Nephron progenitor cell (in vitro differentiated cells): ENCODE measurements around the gene SPDYE6.

Experiments used
- DNase-seq: peaks from one replicate; pipeline ENCODE4 v3.0.0; 2021
- H3K27ac Mint-ChIP-seq: 2 replicates; pipeline ENCODE4 v1.8.0; 2021; ENCODE audit warnings: mild to moderate bottlenecking, moderate library complexity, mixed read lengths
- H3K27me3 Mint-ChIP-seq: 2 replicates; pipeline ENCODE4 v1.8.0; 2021; ENCODE audit warnings: mild to moderate bottlenecking, low read depth, mixed read lengths; ENCODE audit not compliant: poor library complexity
- H3K36me3 Mint-ChIP-seq: 2 replicates; pipeline ENCODE4 v1.8.0; 2021; ENCODE audit warnings: low read depth, mixed read lengths
- H3K4me1 Mint-ChIP-seq: 2 replicates; pipeline ENCODE4 v1.8.0; 2021; ENCODE audit warnings: mixed read lengths
- H3K4me3 Mint-ChIP-seq: 2 replicates; pipeline ENCODE4 v1.8.0; 2021; ENCODE audit warnings: mild to moderate bottlenecking, moderate library complexity, mixed read lengths
- H3K9me3 Mint-ChIP-seq: 2 replicates; pipeline ENCODE4 v1.8.0; 2021; ENCODE audit warnings: mild to moderate bottlenecking, moderate library complexity, mixed read lengths
- TF ChIP-seq, protein P1 (sequence below): fragments of 200-600 bp; sonication (generic); IDR thresholded peaks from 2 replicates; pipeline ENCODE4 v1.5.0; 2021; ENCODE audit warnings: antibody characterized with exemption

The SPDYE6 gene

DNA sequence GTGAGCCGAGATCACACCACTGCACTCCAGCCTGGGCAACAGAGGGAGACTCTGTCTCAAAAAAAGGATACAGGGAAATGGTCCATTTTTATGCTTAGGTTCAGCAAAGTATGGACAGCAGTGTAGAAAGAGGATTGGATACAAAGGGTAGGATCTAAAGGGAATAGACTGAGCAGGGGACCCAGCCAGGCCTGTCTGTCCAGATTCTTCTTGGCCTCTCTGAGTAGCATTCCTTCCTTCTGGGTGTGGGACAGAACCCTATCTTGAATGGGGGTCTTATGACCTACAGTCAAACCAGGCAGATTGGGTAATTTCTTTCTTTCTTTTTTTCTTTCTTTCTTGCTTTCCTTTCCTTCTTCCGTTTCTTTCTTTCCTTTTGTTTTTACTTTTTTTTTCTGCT, 43.9 kb downstream of the SPDYE6 start:
- Mint-ChIP-seq H3K4me3 (no peak overlapping the region), H3K27me3 (peaks cover 4% of the 10 kb centered on the region), H3K36me3 (peaks cover 36% of the 10 kb centered on the region), H3K9me3 (no peaks in the 10 kb centered on the region), H3K4me1 (peaks cover 3% of the 10 kb centered on the region), H3K27ac (no peak overlapping the region)
- no peak for DNase-seq
- TF ChIP-seq, protein P1, sequence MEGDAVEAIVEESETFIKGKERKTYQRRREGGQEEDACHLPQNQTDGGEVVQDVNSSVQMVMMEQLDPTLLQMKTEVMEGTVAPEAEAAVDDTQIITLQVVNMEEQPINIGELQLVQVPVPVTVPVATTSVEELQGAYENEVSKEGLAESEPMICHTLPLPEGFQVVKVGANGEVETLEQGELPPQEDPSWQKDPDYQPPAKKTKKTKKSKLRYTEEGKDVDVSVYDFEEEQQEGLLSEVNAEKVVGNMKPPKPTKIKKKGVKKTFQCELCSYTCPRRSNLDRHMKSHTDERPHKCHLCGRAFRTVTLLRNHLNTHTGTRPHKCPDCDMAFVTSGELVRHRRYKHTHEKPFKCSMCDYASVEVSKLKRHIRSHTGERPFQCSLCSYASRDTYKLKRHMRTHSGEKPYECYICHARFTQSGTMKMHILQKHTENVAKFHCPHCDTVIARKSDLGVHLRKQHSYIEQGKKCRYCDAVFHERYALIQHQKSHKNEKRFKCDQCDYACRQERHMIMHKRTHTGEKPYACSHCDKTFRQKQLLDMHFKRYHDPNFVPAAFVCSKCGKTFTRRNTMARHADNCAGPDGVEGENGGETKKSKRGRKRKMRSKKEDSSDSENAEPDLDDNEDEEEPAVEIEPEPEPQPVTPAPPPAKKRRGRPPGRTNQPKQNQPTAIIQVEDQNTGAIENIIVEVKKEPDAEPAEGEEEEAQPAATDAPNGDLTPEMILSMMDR, result no peak

DNA sequence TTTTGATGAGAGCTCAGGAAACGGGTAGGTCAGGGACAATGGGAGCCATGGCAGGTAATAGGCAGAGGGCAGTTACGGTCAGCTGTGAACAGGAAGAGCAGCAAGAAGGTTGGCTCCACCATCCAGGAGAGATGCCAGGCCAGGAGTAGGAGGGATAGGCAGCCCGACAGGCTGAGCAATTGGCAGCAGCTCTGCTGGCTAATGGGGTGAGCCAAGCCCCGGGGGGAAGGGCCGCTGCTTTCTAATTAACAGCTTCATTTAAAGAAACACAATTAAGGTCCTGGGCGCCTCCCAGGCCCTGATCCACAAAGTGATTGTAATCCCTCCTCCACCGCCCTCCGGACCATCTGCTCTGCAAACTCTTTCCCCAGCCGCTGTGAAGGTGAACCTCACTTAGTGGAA, 45.8 kb downstream of the SPDYE6 start:
- H3K4me3 Mint-ChIP-seq, result no peak overlapping the region
- no peaks in the 10 kb centered on the region for H3K9me3 Mint-ChIP-seq
- DNase-seq, result no peak
- H3K4me1 Mint-ChIP-seq, result peaks cover 9% of the 10 kb centered on the region
- H3K27me3 Mint-ChIP-seq, result peaks cover 4% of the 10 kb centered on the region
- no peak overlapping the region for H3K27ac Mint-ChIP-seq
- H3K36me3 Mint-ChIP-seq, result peaks cover 30% of the 10 kb centered on the region
- TF ChIP-seq, protein P1, result no peak

DNA sequence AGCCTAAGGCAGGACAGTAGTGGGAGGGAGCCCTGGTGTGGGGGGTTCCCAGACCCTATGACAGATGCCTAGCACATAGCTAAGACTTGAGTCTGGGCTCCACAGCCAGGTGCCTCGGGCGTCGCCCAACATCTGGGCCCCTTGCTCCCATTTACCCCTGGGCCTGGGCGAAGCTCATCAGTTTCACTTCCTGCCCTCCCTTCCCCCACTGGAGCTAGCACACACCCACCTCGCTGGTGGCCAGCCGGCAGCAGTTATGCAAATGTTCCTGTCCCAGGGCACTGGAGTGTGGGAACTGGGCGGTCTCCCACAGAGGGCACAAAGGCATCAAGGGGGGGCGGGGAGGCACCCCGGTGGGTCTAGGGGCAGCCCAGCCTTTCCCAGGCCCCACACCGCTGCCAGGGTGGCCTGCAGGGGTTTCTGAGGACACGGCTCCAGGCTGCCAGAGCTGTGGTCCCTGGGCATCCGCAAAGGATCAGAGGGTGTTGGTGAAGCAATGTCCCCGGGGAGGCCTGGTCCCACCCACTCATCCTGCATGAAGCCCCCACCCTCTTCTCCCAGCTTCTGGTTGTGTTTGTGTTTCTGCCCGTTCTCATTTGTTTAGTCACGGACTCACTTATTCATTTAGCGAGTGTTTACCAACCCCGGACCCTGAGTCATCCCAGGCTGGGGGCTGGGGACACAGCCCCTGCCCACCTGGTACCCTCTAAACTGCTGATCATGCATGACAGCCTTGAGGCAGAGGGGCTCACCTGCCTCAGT, 49.1 kb downstream of the SPDYE6 start:
- TF ChIP-seq, protein P1, result no peak
- H3K36me3 Mint-ChIP-seq, result peaks cover 12% of the 10 kb centered on the region
- no peak overlapping the region for H3K4me3 Mint-ChIP-seq
- peaks cover 4% of the 10 kb centered on the region for H3K27me3 Mint-ChIP-seq
- H3K27ac Mint-ChIP-seq, result no peak overlapping the region
- peaks cover 9% of the 10 kb centered on the region for H3K4me1 Mint-ChIP-seq
- H3K9me3 Mint-ChIP-seq, result no peaks in the 10 kb centered on the region
- DNase-seq, result peak; percentile 54

DNA sequence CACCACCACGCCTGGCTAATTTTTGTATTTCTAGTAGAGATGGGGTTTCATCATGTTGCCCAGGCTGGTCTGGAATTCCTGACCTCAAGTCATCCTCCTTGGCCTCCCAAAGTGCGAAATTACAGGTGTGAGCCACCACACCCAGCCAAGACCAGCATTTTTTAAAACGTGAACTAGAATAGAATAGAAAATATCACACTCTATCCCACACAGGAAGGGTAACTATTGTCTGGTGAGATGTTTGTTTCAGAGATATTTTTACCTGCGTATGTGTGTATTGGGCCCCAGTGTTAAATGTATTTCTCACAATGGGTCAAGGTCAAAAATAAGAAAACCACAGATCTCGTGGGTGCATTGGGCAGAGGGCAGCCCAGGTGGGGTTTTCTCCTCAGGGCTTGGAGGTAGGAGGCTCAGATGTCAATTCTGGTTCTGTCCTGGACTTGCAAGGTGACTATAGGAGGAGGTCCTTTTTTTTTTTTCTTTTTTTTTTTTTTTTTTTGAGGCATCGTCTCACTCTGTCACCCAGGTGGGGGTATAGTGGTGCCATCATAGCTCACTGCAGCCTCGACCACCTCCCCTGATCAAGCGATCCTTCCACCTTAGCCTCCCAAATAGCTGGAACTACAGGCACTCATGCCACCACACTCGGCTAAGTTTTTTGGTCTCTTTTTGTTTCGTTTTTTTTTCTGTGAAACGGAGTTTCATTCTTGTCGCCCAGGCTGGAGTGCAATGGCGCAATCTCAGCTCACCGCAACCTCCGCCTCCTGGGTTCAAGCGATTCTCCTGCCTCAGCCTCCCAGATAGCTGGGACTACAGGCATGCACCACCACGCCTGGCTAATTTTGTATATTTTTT, 50.6 kb downstream of the SPDYE6 start:
- peaks cover 10% of the 10 kb centered on the region for H3K36me3 Mint-ChIP-seq
- peaks cover 4% of the 10 kb centered on the region for H3K27me3 Mint-ChIP-seq
- H3K4me1 Mint-ChIP-seq, result peaks cover 9% of the 10 kb centered on the region
- H3K4me3 Mint-ChIP-seq, result no peak overlapping the region
- DNase-seq, result no peak
- TF ChIP-seq, protein P1, result no peak
- H3K9me3 Mint-ChIP-seq, result no peaks in the 10 kb centered on the region
- no peak overlapping the region for H3K27ac Mint-ChIP-seq

DNA sequence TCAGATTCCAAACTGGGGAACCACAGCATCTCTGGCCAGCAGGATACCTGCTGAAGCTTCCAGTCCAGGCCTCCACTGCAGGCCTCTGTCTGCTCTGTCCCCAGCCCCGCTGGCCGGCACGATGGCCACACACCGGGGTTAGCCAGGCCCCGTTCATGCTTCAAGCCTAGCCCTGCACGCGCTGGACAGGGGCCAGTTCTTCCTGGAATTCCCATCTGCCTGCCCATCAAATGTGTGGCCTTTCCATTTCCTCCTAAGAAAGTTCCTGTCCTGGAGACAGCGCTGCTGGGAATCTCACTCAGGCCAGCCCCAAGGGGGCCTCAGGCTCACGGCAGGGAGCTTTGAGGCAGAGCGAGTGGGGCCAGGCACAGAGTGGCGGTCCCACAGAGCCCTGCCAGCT, 51.6 kb downstream of the SPDYE6 start:
- peaks cover 4% of the 10 kb centered on the region for H3K36me3 Mint-ChIP-seq
- TF ChIP-seq, protein P1, result no peak
- no peak overlapping the region for H3K4me3 Mint-ChIP-seq
- H3K4me1 Mint-ChIP-seq, result peaks cover 9% of the 10 kb centered on the region
- DNase-seq, result no peak
- H3K9me3 Mint-ChIP-seq, result no peaks in the 10 kb centered on the region
- peaks cover 5% of the 10 kb centered on the region for H3K27me3 Mint-ChIP-seq
- no peak overlapping the region for H3K27ac Mint-ChIP-seq
